GM04503 (cell line): ENCODE data around the gene KCNA10.
"Not testable (repeated sequence)": the region's sequence is repeated elsewhere in the genome, so short reads cannot be mapped to it uniquely, and the experiment has no call there.

Source experiments
- DNase-seq: peaks from one replicate; pipeline ENCODE4 v3.0.0-alpha.2; 2012; ENCODE audit warnings: low read depth

Gene KCNA10

DNA sequence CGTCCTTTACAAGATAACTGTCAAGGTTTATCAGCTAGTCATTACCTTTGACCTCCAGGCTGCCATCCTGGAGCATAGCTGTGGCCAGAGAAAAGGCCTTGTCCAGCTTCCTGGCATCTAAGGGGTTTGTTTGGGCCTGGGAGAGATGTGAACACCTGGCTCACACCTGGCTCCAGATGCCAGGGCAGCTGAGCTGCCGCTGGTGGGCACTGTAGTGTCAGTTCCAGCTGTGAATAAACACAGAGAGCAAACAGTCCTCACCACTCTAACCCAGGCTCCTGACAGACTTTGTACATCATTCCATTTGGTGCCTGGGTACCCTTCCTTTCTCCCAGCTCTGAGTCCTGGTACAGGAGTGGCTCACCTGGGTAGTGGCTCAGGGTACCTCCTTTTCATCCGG is 14.3 kb upstream of the KCNA10 start:
- no peak for DNase-seq

DNA sequence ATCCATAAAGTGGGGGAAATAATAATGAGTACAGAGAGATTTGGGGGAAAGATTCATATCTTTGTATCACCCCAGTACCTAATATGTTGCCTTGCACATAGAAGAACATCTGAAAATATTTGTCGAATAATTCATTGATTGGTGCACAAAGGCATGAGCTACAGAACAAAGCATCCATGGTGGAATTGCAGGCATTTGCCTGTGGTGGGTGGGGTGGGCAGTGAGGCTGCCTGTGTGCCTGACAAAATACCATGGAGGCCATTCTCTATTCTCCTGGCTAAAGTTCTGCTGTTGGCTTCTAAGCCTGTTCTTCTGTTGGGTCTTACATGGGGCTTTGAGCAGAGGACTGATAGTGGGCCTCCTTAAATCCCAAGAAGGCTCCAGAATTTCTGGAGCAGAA is 10.0 kb upstream of the KCNA10 start:
- no peak for DNase-seq

DNA sequence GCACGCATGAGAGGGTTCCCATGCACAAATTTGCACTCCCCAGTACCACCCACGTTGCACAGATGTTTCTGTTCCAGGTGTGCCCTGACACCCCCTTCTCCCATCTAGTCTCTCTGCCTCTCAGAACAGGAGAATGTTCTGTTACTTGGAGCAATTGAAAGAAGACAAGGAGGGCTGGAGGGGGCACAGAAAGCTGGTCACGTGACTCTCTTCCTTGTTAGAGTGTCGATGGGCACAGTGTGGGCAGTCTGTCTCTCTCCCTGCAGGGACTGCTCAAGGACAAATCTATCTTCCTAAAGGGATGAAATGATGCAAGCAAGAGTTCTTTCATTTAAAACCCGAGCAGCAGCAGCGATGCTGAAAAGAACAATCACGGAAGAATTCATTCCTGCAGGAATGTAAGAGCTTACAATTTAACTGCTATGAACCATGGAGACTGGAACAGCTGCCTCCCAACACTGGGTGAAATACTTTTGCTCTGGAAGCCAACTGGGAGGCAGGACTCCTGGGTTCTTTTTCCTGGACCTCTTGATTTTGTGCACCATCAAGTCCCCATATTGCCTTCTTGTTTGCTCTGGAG is 7.3 kb upstream of the KCNA10 start:
- no peak for DNase-seq

DNA sequence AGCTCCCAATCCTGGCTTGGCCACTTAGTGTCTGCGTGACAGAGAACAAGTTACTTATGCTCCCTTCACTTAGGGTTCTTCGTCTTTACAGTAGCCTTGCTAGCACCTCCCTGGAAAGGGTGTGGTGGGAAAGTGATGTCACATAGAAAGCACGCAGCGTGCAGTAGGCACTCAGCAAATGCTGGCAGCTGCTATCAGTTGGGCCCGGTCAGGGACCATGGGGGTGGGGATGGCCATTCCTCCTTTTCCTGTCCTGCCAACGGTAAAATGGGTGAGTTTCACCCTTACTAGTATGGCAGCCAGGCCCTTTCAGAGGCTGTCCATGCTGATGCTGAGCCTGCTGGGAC is 6.2 kb upstream of the KCNA10 start:
- DNase-seq: no peak

DNA sequence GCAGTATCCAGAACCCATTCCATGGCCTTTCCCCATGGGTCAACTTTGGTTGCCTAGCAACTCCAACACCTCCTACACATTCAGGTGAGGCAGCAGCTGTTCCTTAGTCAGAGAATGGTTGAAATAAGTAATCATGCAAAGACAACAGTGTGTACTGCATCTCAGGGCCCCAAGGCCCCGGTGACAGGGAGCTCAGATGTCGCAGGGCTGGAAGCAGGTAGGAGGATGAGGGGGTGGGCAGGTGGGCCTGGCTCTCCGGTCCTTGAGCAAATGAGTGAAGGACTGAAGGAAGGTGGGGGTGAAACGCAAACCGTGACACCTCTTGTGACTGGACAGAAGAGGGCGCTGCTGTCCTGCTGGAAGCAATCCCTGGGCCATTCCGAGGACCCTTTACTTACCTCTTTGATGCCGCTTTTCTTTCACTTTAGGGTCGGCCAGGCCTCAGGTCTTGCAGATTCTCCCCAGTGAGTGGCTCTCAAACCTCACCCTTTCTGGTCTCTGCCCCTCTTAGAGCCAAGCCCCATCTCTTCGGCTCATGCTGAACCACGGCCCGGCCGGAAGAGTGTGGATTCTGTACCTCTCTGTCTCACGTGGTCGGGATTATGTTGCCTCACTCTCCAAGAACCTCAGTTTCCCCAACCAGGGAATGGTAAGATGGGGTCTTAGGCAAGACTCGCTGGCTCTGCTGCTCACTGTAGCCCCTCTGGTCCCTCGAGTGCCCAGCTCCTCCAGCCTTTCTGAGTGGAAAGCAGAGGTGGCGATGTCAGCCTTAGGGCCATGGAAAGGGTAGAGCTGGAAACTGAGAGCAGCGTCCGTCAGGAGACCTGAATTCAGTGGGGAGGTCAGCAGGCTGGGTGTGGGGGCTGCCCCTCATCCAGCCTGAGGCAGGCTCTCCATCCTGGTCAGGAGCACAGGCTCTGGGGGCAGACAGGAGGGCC is 5.6 kb upstream of the KCNA10 start:
- no peak for DNase-seq

DNA sequence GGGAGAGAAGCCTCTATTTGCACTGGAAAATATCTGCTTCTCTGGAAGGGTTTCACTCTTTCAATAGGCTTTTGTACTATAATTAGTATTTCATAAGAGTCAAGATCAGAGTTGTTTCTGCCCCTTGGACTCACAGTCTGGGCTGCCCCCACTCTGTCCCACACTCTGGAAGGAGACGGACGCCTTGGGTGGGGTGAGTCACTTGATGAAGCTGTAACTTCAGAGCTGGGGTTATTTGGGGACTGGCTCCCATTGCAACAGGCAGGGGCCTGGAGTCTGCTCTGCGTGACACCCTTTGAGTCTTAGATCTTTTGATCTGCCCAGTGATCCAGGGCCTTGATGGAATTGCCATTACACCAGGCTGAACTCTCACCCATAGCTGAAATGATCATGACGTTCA is 4.0 kb upstream of the KCNA10 start:
- peak; percentile 26 for DNase-seq

DNA sequence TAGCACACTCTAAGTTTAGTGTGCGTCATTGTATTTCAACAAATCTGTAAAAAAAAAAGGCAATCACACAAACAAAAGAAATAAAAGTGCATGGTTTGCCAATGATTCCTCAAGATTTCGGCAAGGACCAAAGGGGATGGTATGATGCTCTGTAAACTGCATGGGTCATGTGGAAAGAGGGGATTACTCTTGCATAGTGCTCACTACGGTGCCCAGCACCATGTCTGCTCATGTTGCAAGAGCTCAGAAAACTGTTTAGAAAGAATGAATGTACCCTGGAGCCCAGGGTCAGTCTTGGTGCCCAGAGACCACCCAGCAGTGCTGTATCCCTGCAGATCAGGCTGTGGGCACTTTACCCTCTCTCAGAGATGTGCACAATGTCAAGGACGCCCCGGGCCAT is 3.6 kb upstream of the KCNA10 start:
- no peak for DNase-seq

DNA sequence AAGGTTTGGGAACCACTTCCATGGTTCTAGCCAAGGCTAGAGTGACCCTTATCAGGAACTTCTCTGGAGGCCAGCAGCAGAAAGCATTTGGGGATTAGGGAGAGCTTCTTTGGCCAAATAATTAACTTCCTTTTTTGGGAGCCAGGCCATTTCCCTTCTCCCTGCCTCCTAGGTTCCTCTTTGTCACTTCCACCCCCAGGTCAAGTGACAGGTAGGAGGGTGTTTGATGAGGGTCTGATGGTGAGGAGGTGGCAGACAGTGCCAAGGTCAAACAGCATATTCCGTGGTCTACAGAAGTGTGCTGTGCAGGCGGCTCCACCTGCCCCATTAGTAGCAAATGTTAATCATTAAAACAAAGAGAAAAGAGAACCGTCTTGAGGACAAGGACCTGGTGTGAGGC is 1.9 kb upstream of the KCNA10 start:
- DNase-seq: no peak

DNA sequence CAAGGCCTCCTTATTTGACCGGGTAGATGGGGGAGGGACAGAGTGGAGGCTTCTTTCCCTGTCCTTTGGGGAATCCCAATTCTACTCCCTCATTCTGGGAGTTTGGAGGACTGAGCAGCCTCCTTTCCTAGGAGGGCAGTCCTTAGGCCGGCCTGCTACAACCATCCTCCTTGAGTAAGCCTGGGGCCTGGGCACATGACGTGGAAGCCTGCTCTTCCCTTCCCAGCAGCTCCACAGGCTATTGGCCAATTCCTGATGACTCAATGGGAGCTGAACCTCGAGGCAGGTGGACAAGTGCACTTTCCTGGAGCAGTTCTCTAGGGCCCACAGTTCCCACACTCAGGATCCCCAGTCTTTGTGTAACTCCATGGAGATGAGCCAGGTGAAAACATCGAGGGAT is 3.1 kb downstream of the KCNA10 start:
- no peak for DNase-seq

DNA sequence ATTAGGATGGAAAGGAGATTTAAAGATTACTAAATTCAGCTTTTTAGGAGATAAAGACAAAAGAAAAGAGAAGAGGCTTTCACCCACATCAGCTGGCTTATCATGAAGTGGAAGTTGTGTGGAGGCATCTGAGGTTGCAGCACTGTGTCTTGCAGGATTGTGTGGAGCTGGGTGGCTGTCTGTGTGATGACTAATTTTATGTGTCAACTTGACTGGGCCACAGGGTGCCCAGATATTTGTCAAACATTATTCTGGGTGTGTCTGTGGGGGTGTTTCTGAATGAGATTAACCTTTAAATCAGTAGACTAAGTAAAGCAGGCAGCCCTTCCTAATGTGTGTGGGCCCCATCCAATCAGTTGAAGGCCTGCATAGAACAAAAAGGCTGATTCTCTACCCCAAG is 3.9 kb downstream of the KCNA10 start:
- DNase-seq: no peak

DNA sequence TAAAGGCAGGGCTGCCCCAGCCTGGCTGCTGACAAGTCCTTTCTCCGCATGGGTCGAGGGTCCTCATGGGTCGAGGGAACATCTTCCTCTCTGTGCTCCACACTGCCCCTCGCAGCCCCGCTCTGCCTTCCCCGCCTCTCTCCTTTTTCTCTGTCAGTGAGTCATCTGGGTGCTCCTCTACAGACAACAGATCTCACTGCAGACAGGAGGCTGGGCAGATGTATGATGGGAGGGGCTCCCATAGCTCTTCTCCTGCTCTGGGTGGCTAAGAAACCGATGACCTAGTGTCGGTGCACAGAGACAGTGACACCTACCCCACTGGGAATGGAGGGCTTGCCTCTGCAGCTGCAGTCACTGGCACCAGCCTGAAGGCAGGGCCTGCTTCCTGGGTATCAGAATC is 5.5 kb downstream of the KCNA10 start:
- DNase-seq: no peak

DNA sequence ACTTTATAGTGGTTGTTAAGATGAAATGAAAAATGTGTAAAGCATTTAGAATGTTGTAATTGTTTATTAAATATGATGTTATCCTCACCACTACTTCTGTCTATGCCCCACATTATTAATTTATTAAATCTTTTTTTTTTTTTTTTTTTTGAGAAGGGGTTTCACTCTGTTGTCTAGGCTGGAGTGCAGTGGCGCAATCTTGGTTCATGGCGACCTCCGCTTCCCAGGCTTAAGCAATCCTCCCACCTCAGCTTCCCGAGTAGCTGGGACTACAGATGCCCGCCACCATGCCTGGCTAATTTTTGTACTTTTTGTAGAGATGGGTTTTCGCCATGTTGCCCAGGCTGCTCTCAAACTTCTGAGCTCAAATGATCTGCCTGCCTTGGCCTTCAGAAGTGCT is 7.5 kb downstream of the KCNA10 start:
- DNase-seq: no peak

DNA sequence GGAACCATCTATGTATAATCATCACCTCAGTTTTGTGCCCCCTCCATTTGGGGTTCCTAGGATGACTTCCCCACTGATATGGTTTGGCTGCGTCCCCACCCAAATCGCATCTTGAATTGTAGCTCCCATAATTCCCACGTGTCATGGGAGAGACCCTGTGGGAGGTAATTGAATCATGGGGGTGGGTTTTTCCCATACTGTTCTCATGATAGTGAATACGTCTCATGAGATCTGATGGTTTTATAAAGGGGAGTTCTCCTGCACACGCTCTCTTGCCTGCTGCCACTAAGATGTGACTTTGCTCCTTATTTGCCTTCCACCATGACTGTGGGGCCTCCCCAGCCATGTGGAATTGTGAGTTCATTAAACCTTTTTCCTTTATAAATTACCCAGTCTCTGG is 8.1 kb downstream of the KCNA10 start:
- DNase-seq: not testable (repeated sequence)

DNA sequence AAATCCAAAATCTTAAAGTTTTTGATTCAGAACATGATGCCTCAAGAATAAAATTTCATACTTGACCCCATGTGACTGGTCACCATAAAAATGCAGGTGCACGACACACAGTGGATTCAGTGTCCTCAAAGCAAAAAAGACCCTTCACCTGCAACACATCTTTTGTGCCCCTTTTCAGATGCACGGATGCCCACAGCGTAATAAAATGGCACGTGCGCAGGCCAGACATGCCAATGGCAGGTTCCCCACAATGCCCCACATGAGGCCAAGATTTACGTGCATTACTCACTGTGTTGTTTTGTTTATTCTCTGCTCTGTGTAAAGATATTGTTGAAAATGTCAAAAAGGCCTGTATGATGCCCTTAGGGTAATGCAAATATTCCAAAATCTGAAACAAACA is 9.3 kb downstream of the KCNA10 start:
- no peak for DNase-seq

DNA sequence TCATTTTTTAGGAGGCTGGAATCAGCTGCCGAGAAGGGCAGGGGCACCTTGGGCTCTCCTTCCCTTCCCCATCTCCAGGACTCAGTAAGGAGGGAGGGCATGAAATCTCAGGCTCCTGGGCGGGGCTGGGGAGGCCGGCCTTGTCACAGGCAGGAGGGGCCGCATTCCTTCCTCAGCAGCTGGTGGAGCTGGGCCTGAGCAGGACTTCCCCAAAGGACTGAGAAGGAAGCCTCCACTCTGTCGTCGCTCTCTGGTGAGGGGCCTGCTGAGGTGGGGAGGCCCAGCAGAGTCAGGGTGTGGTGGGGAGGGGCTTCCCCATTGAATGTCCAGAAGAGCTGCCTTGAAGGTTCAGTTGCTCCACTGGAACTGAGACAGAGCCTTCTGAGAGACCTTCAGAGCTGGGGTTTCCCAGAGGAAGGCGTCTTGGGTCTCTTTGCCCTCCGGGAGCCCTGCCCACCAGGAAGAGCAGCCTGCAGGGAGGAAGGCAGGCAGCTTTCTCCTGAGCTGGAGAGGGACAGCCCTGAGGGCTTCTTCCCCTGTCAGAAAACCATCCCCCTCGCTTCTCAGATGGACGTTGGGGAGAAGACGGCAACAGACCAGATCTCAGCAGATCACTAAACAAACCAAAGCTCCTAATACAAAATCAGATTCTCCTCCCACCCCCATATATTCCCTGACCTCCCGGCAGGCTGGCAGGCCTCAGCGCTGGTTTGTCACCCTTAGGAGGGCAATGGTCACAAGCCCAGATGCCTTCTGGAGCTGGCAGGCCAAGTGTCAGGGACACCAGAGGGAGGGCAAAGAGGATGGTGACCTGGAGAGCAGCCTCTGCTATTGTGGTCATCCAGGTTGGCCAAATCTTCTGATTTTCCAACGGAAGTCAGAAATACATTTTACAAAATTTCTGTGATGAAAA is 10.7 kb downstream of the KCNA10 start:
- DNase-seq: no peak

DNA sequence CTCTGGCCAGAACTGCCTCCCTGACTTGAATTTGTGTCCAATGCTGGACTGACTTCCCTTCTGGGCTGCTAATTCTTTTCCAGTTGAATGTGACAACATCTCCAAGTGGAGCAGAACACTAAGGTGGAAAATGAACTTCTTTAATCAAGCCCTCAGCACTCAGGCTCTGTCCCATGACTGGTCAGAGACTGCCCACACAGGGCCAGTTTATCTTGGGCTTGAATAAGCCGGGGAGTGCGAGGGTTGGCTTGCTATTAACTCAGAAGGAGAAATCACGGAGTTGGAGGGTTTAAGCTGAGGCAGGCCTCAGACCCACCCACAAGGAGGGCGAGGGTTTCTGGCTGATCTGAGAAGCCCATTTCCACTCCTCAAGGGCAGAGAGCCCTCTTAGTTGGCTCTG is 12.4 kb downstream of the KCNA10 start:
- DNase-seq: no peak

DNA sequence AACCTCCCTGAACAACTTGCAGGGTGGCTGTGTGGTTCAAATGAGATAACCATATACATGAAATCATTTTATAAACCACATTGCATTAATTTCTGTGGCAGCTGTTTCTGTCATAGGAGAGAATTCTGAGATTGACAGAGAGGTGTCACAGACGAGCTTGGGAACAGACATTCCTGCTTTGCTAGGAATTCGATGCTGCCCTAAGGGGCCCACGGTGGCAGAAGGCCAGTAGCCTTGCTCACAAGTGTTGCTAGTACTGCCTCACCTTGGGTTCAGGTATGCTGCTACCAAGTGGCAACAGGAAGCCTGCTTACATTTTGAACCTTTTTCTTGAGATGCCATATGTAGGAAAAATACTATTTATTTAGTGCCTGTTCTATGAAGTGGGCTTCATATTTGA is 13.4 kb downstream of the KCNA10 start:
- DNase-seq: no peak

DNA sequence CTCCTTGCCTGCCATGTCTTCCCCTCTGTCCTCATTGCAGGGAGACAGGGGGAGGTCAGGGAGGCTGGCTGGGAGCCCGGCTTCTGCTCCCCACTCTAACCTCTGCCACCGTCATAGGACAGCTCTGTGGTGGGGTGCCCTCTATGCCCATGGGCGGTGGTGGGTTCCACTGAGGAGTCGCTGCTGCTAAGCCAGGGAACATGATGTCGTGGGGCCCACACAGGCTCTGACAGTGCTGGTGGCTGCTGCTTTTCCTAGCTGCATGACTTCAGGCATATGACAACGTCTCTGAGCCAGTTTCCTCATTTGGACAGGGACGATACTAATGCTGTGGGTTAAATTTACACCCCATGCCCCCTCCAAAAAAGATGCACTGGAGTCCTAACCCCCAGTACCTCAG is 14.7 kb downstream of the KCNA10 start:
- no peak for DNase-seq

DNA sequence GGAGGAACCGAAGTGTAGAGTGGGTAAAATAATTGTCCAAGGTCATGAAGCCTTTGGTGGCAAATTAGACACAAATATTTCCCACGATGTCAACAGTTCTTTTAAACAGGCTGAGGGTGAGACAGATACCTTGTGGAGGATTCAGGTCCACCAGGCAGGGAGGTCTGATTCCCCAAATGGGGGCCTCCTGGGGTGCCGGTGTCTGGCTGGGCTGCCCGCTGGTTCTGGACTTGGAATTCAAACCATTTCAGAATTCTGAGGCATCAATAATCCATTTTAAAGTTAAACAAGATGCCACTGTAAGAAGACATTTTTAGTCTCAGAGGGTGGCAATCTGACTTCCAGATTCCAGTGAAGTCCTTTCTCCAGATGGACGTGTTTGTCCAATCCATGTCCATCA is 15.5 kb downstream of the KCNA10 start:
- no peak for DNase-seq

DNA sequence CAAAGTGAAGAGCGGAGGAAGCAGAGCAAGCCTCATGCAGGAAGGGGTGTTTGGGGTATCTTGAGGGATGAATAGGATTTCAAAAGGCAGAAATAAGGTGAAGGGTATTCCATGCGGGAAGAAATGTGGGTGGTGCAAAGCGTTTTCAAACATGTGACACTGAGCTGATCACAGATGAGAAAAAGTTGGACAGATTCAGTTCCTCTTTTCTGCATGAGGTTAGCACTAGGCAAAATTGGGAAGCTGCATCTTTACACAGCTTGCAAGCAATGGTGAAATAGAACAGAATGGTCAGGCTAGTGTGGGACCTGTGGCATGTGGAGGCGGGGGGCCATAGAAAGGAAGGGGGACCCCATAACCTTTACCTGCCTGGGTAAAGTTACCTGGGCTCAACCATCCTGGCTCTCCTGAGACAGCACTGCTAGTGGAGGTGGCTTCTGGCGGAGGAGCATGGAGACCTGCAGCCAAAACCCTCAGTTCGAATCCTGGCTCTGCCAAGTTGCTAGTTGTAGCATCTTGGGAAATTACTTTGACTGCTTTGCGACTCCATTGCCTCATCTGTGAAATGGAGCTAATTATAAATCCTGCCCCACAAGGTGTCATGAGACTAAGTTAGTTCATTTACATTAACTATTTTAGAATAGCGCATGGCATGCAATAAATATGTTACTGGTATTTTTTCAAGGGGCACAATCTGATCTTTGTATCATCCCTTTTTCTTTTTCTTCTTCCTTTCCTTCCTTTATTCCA is 16.4 kb downstream of the KCNA10 start:
- DNase-seq: no peak

DNA sequence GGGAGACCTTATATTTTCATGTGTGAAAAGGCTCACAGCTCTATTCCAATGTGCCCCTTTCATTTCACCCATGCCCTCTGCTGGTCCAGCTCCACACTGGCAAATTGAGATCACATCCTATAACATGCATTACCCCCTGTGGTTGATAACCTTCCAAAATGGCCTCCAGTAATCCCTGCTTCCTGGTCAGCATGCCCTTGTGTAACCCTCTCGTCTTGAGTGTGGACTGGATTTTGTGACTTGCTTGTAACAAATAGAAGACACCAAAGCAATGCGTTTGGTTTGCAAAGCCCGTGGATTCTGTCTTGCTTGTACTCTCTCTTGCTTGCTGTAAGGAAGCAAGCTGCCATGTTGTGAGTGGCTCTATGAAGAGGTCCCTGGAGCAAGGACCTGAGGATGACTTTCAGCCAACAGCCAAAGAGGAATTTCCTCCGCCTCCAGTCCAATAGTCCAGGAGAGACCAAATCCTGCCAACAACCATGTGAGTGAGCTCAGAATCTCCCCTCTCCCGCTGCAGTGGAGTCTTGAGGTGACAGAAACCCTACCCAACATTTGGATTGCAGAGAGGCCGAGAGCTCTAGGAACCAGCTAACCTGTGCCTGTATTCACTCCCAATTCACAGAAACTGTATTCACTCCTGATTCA is 17.4 kb downstream of the KCNA10 start:
- no peak for DNase-seq

DNA sequence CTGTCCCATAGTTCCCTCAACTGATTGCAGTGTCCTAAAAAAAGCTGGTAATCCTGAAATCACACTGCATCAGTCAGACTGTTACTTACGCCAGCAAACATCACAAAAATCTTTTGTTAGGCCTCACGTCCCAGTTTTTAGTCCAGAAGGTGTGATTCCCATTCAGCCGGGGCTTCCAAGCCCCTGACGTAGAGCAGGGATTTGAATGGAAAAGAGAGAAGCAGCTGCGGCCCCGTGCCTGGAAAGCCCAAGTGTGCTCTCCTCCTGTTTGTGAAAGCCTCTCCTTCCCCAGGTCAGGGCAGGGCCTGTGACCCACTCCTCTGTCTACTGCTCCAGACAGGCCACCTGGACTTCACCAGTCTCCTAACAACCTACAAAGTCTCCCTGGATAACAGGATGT is 20.7 kb downstream of the KCNA10 start:
- DNase-seq: no peak
